Measurements from ENCODE around the gene HECTD4. TPM values are rescaled to one million over a fixed set of nuclear protein-coding genes. Genes with fewer than 3 reads are reported as not detected.
A peak's percentile ranks its signal among the peaks of the same experiment; 100 is the strongest.
"Not testable (repeated sequence)": the region's sequence is repeated elsewhere in the genome, so short reads cannot be mapped to it uniquely, and the experiment has no call there.

Gene HECTD4
- total RNA-seq, 1 experiment from 2014 or later: 32.5 TPM

DNA sequence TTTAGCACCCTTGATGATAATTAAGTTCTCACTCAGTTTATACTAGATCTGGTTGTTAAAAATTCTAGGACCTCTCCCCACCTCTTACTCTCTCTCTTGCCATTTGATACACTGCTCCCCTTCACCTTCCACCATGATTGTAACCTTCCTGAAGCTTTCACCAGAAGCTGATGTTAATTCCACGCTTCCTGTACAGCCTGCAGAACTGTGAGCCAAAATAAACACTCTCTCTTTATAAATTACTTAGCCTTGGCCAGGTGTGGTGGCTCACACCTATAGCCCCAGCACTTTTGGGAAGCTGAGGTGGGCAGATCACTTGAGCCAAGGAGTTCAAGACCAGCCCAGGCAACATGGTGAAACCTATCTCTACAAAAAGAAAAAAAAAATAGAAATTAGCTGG lies 11.1 kb upstream of the HECTD4 start:
- no peaks in the 10 kb centered on the region for H3K9me2 ChIP-seq (replicated peaks; ENCODE audit: insufficient read depth, low read length)

DNA sequence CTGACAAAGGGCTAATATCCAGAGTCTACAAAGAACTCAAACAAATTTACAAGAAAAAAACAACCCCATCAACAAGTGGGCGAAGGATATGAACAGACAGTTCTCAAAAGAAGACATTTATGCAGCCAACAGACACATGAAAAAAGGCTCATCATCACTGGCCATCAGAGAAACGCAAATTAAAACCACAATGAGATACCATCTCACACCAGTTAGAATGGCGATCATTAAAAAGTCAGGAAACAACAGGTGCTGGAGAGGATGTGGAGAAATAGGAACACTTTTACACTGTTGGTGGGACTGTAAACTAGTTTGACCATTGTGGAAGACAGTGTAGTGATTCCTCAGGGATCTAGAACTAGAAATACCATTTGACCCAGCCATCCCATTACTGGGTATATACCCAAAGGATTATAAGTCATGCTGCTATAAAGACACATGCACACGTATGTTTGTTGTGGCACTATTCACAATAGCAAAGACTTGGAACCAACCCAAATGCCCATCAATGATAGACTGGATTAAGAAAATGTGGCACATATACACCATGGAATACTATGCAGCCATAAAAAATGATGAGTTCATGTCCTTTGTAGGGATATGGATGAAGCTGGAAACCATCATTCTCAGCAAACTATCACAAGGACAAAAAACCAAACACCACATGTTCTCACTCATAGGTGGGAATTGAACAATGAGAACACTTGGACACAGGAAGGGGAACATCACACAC lies 7.9 kb upstream of the HECTD4 start:
- H4K20me1 ChIP-seq (ENCODE audit: insufficient read depth, low read depth, low read length); H3K4me3 ChIP-seq (ENCODE audit: low read length); H3K9me2 ChIP-seq (replicated peaks; ENCODE audit: insufficient read depth, low read length); H2AFZ ChIP-seq (ENCODE audit: low read length); DNase-seq; H3K27me3 ChIP-seq (ENCODE audit: low read length); H3K36me3 ChIP-seq (ENCODE audit: insufficient read depth, low read length); H3K4me2 ChIP-seq (ENCODE audit: low read depth, low read length, poor library complexity, severe bottlenecking); H3K79me2 ChIP-seq (ENCODE audit: low read length); H3K27ac ChIP-seq (ENCODE audit: low read length); H3K9me3 ChIP-seq (ENCODE audit: low read length); H3K9ac ChIP-seq (ENCODE audit: low read length): not testable (repeated sequence)
- peaks cover 13% of the 10 kb centered on the region for H3K4me1 ChIP-seq (ENCODE audit: low read length)

More for the DNA sequence above, 11.1 kb upstream of the HECTD4 start:
- Histone ChIP-seq H3K27ac (ENCODE audit: low read length) (no peak overlapping the region), H3K36me3 (ENCODE audit: insufficient read depth, low read length) (no peaks in the 10 kb centered on the region), H3K4me2 (ENCODE audit: low read depth, low read length, poor library complexity, severe bottlenecking) (no peak overlapping the region), H3K27me3 (ENCODE audit: low read length) (no peaks in the 10 kb centered on the region), H3K79me2 (ENCODE audit: low read length) (no peaks in the 10 kb centered on the region), H3K4me3 (ENCODE audit: low read length) (no peak overlapping the region), H3K9ac (ENCODE audit: low read length) (no peak overlapping the region), H3K9me3 (ENCODE audit: low read length) (no peaks in the 10 kb centered on the region), H3K4me1 (ENCODE audit: low read length) (no peaks in the 10 kb centered on the region), H2AFZ (ENCODE audit: low read length) (no peak overlapping the region), H4K20me1 (ENCODE audit: insufficient read depth, low read depth, low read length) (no peaks in the 10 kb centered on the region)
- DNase-seq: no peak

DNA sequence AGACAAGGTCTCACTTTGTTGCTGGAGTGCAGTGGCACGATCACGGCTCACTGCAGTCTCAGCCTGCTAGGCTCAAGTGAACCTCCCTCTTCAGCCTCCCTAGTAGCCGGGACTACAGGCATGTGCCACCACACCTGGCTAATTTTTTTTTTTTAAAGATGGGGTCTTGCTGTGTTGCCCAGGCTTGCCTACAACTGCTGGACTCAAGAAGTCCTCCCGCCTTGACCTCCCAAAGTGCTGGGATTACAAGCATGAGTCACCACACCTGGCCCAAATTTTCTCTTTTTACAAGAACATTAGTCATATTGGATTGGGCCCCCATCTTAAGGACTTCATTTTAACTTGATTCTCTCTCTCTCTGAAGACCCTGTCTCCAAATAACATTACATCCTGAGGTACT lies 7.0 kb upstream of the HECTD4 start:
- no peak for DNase-seq
- H2AFZ ChIP-seq (ENCODE audit: low read length): no peak overlapping the region
- H3K27me3 ChIP-seq (ENCODE audit: low read length): no peaks in the 10 kb centered on the region
- no peak overlapping the region for H3K4me2 ChIP-seq (ENCODE audit: low read depth, low read length, poor library complexity, severe bottlenecking)
- H3K4me3 ChIP-seq (ENCODE audit: low read length): no peak overlapping the region
- no peaks in the 10 kb centered on the region for H3K79me2 ChIP-seq (ENCODE audit: low read length)
- no peaks in the 10 kb centered on the region for H3K9me3 ChIP-seq (ENCODE audit: low read length)
- no peaks in the 10 kb centered on the region for H3K36me3 ChIP-seq (ENCODE audit: insufficient read depth, low read length)
- H3K4me1 ChIP-seq (ENCODE audit: low read length): peaks cover 13% of the 10 kb centered on the region
- no peak overlapping the region for H3K9ac ChIP-seq (ENCODE audit: low read length)
- no peak overlapping the region for H3K27ac ChIP-seq (ENCODE audit: low read length)
- H4K20me1 ChIP-seq (ENCODE audit: insufficient read depth, low read depth, low read length): no peaks in the 10 kb centered on the region
- H3K9me2 ChIP-seq (replicated peaks; ENCODE audit: insufficient read depth, low read length): no peaks in the 10 kb centered on the region

DNA sequence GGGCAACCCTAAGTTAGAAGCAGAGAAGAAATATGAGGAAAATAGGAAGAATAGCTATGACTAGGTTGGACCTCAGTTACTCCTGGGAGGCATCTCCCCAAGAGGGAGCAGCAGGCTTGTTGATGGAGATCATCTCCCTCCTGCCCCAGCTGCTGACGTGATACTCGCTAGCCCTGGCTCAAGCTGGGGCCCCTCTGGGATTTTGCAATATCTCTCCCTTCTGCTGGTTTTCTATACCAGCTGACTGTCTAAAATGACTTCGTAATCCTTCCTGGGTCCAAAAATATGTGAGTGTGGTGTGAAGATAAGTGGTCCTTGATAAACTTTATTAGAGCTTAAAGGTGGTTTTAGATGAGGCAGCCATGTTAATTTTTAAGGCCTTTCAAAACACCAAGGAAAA lies 4.5 kb upstream of the HECTD4 start:
- no peak for DNase-seq
- H3K27me3 ChIP-seq (ENCODE audit: low read length): no peaks in the 10 kb centered on the region
- H3K4me3 ChIP-seq (ENCODE audit: low read length): no peak overlapping the region
- no peaks in the 10 kb centered on the region for H4K20me1 ChIP-seq (ENCODE audit: insufficient read depth, low read depth, low read length)
- no peaks in the 10 kb centered on the region for H3K9me3 ChIP-seq (ENCODE audit: low read length)
- peak overlapping the region; percentile 25 for H3K9ac ChIP-seq (ENCODE audit: low read length)
- H3K4me2 ChIP-seq (ENCODE audit: low read depth, low read length, poor library complexity, severe bottlenecking): peak overlapping the region; percentile 41
- H3K27ac ChIP-seq (ENCODE audit: low read length): peak overlapping the region; percentile 49; the same call in 1 of the 2 replicates
- H3K79me2 ChIP-seq (ENCODE audit: low read length): peaks cover 2% of the 10 kb centered on the region; the same call in 1 of the 2 replicates
- peak overlapping the region; percentile 89 for H2AFZ ChIP-seq (ENCODE audit: low read length)
- no peaks in the 10 kb centered on the region for H3K36me3 ChIP-seq (ENCODE audit: insufficient read depth, low read length)
- peaks cover 17% of the 10 kb centered on the region for H3K4me1 ChIP-seq (ENCODE audit: low read length)
- H3K9me2 ChIP-seq (replicated peaks; ENCODE audit: insufficient read depth, low read length): no peaks in the 10 kb centered on the region

DNA sequence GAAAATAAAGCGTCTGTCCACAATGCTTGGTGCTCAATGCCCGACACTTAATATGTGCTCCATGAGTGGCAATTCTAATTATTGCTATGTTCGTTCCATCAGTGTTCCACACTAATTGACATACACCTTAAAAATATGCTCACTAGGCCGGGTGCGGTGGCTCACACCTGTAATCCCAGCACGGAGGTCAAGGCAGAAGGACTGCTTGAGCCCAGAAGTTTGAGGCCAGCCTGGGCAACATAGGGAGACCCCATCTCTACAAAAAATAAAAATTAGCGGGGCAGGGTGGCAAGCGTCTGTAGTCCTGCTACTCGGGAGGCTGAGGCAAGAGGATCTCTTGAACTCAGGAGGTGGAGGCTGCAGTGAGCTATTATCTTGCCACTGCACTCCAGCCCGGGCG lies 635 bp upstream of the HECTD4 start:
- no peak for DNase-seq
- no peaks in the 10 kb centered on the region for H3K27me3 ChIP-seq (ENCODE audit: low read length)
- no peaks in the 10 kb centered on the region for H4K20me1 ChIP-seq (ENCODE audit: insufficient read depth, low read depth, low read length)

DNA sequence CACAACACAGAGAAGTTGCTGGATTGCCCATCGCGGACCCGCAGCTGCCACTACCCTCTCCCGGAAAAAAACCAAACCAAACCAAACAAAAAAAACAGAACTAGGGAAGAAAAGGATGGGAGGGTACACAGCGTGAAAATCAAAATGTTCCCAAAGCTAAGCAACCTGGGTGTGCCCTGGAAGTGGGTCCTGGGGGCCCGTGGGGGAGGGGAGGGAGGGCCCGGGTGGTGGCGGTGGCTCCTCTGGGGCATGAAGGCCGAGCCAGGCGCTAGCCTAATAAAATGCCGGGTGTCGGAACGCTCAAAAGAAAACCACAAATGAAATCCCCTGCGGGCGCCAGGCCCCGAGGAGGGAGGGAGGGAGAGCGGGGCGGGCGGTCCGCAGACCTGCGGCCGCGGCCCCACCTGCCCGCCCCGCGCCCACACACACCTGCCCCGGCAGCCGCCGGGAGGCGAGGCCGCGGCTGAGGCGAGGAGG lies 787 bp downstream of the HECTD4 start:
- peak overlapping the region; percentile 82 for H3K4me3 ChIP-seq (ENCODE audit: low read length)
- H3K9ac ChIP-seq (ENCODE audit: low read length): peak overlapping the region; percentile 80
- peak overlapping the region; percentile 73 for H3K27ac ChIP-seq (ENCODE audit: low read length)
- peak; percentile 64 for DNase-seq
- peaks cover 17% of the 10 kb centered on the region for H3K4me1 ChIP-seq (ENCODE audit: low read length)
- H2AFZ ChIP-seq (ENCODE audit: low read length): peak overlapping the region; percentile 13; the same call in 1 of the 2 replicates
- no peaks in the 10 kb centered on the region for H4K20me1 ChIP-seq (ENCODE audit: insufficient read depth, low read depth, low read length)
- H3K27me3 ChIP-seq (ENCODE audit: low read length): no peaks in the 10 kb centered on the region
- H3K4me2 ChIP-seq (ENCODE audit: low read depth, low read length, poor library complexity, severe bottlenecking): peak overlapping the region; percentile 83
- H3K9me3 ChIP-seq (ENCODE audit: low read length): no peaks in the 10 kb centered on the region
- no peaks in the 10 kb centered on the region for H3K9me2 ChIP-seq (replicated peaks; ENCODE audit: insufficient read depth, low read length)
- H3K36me3 ChIP-seq (ENCODE audit: insufficient read depth, low read length): no peaks in the 10 kb centered on the region
- peaks cover 51% of the 10 kb centered on the region for H3K79me2 ChIP-seq (ENCODE audit: low read length)

More for the DNA sequence above, 635 bp upstream of the HECTD4 start:
- Histone ChIP-seq H3K79me2 (ENCODE audit: low read length) (peaks cover 37% of the 10 kb centered on the region), H3K4me2 (ENCODE audit: low read depth, low read length, poor library complexity, severe bottlenecking) (peak overlapping the region; percentile 83), H3K9me3 (ENCODE audit: low read length) (no peaks in the 10 kb centered on the region), H3K9ac (ENCODE audit: low read length) (peak overlapping the region; percentile 80), H2AFZ (ENCODE audit: low read length) (peak overlapping the region; percentile 74), H3K4me3 (ENCODE audit: low read length) (peak overlapping the region; percentile 82), H3K4me1 (ENCODE audit: low read length) (peaks cover 29% of the 10 kb centered on the region), H3K9me2 (replicated peaks; ENCODE audit: insufficient read depth, low read length) (no peaks in the 10 kb centered on the region), H3K27ac (ENCODE audit: low read length) (no peak overlapping the region), H3K36me3 (ENCODE audit: insufficient read depth, low read length) (no peaks in the 10 kb centered on the region)

DNA sequence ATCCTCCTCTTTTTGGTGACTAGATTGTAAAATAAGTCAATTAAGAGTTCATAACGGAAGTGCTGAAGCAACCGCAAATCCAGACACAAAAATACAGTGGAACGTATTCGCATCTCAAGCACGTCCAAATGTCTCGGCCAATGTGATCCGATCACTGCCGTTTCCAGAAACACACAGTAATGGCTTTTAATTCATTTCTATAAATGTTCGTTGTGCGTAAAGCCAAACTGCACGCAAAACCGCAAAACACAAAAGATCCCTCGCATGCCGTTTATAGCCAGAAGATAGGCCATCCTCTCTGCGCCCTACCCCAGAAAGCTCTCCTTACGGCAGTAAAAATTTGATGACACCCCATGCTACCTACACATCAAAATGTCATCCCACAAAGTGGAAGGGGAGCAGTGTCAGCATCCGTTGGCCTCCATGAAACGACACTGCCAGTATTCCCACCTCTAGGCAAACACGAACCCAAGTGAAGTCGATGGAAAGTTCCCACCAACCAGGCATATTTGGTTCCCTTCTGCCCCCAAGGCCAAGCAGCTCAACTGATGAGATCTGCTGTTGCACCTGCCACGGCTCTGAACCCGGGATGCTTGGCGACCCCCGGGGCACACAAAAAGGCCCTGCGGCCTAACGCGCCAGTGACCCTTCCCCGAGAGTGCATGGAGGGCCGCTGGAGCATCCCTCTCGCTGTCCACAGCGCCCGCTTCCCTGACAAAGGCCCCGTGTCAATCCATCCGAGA lies 1.4 kb downstream of the HECTD4 start:
- Histone ChIP-seq H3K4me3 (ENCODE audit: low read length) (peak overlapping the region; percentile 82), H3K36me3 (ENCODE audit: insufficient read depth, low read length) (no peaks in the 10 kb centered on the region), H3K4me2 (ENCODE audit: low read depth, low read length, poor library complexity, severe bottlenecking) (peak overlapping the region; percentile 83), H3K27me3 (ENCODE audit: low read length) (no peaks in the 10 kb centered on the region), H3K79me2 (ENCODE audit: low read length) (peaks cover 56% of the 10 kb centered on the region), H4K20me1 (ENCODE audit: insufficient read depth, low read depth, low read length) (no peaks in the 10 kb centered on the region), H3K9me2 (replicated peaks; ENCODE audit: insufficient read depth, low read length) (no peaks in the 10 kb centered on the region), H2AFZ (ENCODE audit: low read length) (peak overlapping the region; percentile 13; the same call in 1 of the 2 replicates), H3K9ac (ENCODE audit: low read length) (peak overlapping the region; percentile 80), H3K9me3 (ENCODE audit: low read length) (no peaks in the 10 kb centered on the region), H3K4me1 (ENCODE audit: low read length) (peaks cover 16% of the 10 kb centered on the region), H3K27ac (ENCODE audit: low read length) (peak overlapping the region; percentile 73)
- peak; percentile 62 for DNase-seq

DNA sequence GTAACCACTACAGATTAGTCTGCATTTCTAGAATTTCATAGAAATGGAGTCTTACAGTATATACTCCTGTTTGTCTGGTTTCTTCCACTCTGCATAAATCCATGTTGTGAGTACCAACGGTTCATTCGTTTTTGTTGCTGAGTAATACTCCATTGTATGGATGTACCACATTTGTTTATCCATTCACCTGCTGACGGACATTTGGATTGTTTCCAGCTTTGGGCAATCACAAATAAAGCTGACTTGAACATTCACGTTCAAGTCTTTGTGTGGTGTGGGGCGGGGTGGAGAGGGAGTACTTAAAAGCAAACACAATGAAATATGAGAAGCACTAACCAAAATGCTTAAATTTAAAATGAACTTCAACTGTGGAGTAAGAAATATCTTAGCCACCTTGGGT lies 7.1 kb downstream of the HECTD4 start:
- Histone ChIP-seq H3K9ac (ENCODE audit: low read length) (no peak overlapping the region), H3K36me3 (ENCODE audit: insufficient read depth, low read length) (peaks cover 6% of the 10 kb centered on the region; the same call in 1 of the 2 replicates), H3K27me3 (ENCODE audit: low read length) (no peaks in the 10 kb centered on the region), H3K79me2 (ENCODE audit: low read length) (peaks cover 90% of the 10 kb centered on the region), H3K4me2 (ENCODE audit: low read depth, low read length, poor library complexity, severe bottlenecking) (no peak overlapping the region), H3K9me3 (ENCODE audit: low read length) (no peaks in the 10 kb centered on the region), H4K20me1 (ENCODE audit: insufficient read depth, low read depth, low read length) (no peaks in the 10 kb centered on the region), H3K27ac (ENCODE audit: low read length) (no peak overlapping the region), H2AFZ (ENCODE audit: low read length) (no peak overlapping the region), H3K4me1 (ENCODE audit: low read length) (peaks cover 7% of the 10 kb centered on the region), H3K4me3 (ENCODE audit: low read length) (no peak overlapping the region), H3K9me2 (replicated peaks; ENCODE audit: insufficient read depth, low read length) (no peaks in the 10 kb centered on the region)
- DNase-seq: no peak
